Measurements from ENCODE around the gene TMEFF2.

DNA sequence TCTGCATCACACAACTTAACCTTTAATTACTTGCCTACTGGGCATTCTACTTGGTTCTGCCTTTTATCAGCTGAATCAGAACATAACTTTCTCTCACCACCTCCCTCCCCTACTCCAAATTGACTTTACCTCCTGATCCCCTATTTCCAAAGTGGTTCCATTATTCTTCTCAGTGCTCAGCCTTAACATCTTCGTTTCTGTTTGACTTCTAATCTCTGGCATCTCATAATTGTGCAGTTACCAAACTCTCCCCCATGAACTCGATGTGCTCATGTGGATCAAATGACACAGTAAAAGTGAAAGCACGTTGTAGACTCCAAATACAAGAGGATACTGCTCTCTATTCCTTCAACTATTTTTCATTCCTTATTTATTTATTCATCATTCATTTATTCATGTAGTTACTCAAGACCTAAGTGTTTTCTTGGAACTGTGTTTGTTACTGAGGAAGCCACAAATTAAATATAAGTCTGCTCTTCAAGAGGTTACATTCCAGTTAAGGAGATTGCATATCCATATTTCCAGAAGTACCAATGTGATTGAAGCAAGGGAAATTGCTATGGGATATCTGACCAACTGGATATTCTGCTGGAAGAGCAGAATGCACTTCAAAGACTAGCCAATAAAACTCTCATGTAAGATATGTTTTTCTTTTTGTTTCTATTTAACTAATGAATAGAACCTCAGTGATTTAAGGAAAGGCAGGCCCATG lies 158.8 kb downstream of the TMEFF2 start:
- TF ChIP-seq, protein P1, sequence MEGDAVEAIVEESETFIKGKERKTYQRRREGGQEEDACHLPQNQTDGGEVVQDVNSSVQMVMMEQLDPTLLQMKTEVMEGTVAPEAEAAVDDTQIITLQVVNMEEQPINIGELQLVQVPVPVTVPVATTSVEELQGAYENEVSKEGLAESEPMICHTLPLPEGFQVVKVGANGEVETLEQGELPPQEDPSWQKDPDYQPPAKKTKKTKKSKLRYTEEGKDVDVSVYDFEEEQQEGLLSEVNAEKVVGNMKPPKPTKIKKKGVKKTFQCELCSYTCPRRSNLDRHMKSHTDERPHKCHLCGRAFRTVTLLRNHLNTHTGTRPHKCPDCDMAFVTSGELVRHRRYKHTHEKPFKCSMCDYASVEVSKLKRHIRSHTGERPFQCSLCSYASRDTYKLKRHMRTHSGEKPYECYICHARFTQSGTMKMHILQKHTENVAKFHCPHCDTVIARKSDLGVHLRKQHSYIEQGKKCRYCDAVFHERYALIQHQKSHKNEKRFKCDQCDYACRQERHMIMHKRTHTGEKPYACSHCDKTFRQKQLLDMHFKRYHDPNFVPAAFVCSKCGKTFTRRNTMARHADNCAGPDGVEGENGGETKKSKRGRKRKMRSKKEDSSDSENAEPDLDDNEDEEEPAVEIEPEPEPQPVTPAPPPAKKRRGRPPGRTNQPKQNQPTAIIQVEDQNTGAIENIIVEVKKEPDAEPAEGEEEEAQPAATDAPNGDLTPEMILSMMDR (conservative IDR thresholded peaks at IDR 0.05; ENCODE audit: low read length) = no peak
- no peak for TF ChIP-seq EZH2phosphoT487 (IDR thresholded peaks at IDR 0.05; ENCODE audit: borderline replicate concordance, low read depth, low read length)
